HG02973 (cell line): ENCODE measurements around the gene STMP1.
"Not testable (repeated sequence)": the region's sequence is repeated elsewhere in the genome, so short reads cannot be mapped to it uniquely, and the experiment has no call there.

Source experiments
- ATAC-seq: cut with Tn5 transposase; IDR thresholded peaks from one replicate; pipeline ENCODE4 v1.9.1; 2021; ENCODE audit warnings: moderate library complexity; ENCODE audit not compliant: unreplicated experiment

The STMP1 gene

DNA sequence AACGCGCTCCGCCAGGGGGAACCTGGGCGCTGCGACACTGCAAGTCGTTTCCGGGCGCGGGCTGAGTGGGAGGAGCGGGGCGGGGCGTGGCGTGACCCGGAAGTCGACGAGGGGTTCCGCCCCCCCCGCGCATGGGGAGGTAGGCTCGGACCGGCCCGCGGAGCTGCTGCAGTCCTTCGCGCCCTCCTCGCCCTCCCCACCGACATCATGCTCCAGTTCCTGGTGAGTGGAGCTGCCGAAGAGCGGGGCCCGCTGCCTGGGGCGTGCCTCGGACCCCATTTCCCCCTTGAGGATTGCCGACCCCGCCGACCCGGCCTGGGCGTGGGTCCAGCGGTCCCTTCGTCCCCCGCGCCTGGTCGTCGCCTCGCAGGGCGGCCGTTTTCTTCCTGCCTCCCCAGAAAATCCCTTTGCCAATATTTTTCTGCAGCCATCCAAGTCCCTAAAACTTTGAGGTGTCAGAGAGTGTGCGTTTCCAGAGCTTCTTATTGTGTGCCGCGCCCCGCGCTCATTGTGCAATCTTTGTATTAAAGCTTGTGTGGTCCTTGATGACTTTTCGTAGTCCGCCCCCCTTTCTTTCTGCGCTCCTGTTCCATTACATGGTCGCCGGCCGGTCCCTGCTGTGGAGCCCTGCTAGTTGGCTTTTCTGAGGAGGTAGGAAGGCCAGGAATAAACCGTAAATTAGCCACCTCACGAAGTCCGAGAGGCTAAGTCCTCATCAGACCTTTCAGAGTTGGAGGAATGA is at the start of gene STMP1:
STMP1 (plus strand) TSS at position 142 of the 742 bp plus-strand sequence.
- peak; percentile 93 for ATAC-seq

DNA sequence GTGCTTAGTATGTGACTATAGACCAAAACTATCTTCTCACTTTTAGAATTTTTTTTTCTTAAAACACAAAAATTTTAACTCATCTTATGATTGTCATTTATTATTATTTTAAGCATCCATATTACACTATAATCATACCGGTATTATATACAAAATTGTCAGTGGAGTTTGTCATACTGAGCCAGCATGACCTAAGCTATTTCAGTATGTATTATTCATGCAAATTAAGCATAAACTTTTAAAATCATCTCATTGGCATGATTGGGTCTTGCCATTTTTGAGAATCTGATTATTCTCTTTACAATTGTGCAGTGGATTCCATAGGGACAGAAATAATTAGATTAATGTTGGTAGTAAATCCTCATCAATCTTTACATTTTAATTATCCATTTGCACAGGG is 46.2 kb upstream of the STMP1 start:
- ATAC-seq, result no peak

DNA sequence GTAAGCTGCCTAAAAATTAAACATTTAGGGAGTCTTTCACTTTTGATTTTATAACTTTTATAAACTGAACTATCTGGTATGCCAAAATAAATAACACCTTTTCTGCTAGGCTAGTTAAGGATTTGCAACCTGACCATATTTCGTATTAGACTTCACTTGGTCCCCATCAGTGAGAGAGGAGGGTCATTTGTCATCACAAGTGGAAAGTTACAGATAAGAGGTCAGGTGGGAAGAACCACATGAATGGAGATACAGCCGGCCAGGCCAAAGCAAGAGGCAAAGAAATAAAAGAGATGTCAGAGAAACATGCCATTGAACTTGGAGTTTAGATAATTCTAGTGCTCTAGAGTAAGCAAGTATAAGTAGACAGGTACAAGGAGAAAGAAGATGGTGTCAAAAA is 44.5 kb upstream of the STMP1 start:
- no peak for ATAC-seq

DNA sequence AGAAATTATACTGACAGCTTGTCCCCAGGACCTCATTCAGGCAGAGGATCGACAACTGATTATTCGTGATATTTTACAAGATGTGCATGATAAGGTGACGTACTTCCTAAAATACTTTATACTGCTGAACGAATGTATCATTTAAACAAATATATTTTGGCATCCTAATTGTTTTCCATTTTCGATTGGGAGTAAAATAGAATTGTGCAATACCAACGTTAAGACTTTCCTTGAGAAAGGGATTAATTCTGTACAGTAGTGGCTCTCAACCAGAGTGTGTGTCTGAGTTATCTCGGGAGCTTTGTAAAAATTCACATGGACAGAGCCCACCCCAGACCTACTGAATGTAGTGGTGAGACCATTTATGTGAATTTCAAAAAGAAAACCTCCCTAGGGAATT is 43.8 kb upstream of the STMP1 start:
- no peak for ATAC-seq

DNA sequence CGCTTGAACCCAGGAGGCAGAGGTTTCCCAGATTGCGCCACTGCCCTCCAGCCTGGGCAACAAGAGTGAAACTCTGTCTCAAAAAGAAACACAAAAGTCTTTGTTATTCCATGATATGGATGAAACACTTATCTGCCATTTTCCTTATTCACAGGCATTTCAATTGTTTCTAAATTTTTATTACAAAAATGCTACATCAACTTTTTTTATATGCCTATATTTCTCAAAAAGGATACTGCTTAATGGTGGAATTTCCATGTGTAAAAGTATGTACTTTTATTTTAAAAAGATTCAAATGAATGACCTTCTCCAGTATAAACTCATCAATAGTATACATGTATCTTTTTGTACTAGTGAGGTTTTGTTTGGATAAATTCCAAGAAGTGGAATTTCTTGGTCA is 41.9 kb upstream of the STMP1 start:
- ATAC-seq, result no peak

DNA sequence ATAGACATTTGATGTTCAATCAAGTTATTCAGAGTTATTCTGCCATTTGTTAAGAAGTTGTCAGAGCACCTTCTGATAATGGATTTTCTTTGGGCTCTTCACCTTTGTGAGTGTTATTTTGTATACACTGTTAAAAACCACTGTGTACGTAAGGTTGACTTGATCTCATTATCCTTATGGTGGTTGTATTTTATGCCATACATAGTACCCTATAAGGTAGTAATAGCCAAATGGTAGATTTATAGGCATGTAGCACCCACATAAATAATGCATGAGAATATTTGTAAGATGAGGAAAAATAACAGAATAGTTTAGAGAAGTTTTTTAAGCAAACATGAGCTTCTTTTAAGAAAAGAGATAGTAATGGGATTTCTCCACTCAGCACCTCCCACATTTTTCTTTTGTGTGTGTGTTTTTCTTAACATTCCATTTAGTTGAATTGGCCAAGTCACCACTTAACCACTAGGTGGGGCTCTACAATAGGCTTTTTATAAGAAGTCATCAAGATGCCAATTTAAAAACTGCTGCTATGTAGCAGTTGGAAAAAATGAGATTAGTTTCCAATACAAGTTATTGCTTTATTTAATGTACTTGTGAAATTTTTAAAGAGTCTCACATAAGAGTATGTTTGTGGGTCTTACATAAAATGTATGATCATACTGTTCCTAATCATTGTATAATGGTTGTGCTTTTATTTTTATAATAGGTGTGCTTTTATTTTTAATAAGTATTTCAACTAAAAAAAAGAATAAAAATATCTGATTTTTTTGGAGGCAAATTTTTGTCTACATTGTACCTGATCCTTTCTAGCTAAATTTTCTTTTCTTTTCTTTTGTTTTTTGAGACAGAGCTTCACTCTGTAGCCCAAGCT is 41.1 kb upstream of the STMP1 start:
- ATAC-seq, result no peak

DNA sequence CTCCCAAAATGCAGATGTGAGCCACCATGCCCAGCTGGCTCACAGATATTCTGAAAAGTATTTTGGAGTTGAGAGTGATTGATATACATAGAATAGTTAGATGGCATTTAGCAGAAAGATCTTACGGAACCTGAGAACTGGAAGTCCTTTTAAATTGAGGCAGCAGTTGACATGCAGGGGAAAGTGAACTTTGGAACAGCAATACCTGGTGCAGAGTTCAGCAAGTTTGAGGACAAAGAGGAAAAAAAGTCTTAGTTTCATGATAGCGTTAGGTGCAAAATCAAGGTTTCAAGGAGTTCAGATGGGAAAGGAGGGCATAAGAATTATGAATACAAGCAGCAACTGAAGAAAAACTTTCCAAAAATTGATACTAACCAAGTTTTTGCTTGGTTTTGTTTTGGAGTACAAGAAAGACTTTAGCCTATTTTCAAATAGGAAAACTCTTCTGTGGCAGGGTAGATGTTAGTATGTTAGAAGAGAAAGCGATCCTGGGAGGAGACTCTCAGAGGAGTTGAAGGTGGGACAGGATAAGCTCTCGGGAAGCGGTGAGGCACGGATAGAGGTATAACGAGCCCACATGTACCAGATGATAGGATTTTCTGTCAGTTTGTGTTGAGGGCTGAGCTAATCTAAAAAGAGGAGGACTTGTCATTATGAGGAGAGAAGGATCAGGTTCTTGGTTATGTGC is 28.0 kb upstream of the STMP1 start:
- ATAC-seq, result no peak

DNA sequence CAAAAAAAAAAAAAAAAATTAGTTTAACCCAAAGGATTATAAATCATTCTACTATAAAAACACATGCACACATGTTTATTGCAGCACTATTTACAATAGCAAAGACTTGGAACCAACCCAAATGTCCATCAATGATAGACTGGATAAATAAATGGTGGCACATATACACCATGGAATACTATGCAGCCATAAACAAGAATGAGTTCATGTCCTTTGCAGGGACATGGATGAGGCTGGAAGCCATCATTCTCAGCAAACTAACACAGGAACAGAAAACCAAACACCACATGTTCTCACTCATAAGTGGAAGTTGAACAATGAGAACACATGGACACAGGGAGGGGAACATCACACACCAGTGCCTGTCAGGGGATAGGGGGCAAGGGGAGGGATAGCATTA is 22.6 kb upstream of the STMP1 start:
- ATAC-seq, result not testable (repeated sequence)

DNA sequence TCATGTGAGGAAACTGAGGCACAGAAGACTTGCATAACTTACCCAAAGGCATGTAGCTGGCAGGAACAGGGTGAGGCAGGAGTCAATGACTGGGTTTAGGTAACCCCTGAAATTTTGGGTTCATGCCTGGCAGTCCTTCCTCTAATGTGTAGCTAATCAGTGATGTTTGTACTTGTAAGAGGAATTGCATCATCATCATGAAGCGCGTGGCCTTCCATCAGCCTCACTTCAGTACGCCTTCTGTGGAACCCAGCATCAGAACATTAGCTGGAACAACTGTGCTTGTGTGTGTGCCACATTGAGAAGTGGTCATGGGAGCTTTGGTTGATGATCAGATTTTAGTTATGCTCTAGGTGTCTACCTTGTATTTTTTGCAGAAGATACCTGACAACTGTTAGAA is 18.2 kb upstream of the STMP1 start:
- no peak for ATAC-seq

DNA sequence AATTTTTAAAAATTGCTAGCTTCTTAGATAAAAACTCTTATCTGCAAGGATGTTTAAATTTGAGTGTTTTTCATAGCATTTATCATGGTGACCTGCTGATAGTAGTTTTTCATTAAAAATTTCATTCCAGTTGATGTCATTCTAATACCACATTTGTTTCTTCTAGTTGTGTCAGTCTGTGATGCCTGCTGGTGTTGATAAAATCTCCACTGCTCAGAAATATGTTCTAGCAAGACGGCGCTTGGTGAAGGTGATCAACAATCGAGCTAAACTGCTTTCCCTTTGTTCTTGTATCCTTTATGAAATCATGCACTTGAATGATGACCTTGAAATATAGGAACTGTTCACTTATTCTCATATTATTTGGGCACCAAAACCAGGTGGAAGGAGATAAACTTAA is 17.6 kb upstream of the STMP1 start:
- no peak for ATAC-seq

DNA sequence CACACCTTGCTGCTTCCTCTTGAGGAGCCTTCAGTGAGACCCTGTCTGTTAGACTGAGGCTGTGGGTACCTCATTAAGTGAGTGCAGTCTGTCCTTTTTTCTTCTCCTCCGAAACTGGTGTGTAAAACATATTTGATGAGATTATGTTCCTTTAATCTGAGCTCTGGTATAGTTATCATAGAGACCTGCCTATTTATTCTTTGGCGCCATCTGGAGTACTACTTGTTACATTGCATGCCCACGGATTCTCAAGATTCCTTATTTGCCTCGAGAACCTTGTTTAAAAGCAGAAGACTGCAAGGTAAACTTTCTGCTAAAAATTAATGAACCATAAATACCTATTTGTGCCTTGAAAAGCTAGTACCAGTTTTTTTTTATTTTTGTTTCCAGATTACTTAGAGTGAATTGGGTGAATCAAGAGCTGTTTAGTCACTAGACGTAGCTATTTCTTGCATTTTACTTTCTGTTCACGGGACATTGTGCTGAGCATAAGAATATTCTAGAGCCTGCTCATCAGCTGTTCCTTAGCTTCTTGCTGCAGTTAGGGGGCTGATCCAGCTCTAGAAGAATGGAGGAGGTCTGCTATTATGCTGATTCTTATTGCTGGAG is 16.9 kb upstream of the STMP1 start:
- ATAC-seq, result no peak

DNA sequence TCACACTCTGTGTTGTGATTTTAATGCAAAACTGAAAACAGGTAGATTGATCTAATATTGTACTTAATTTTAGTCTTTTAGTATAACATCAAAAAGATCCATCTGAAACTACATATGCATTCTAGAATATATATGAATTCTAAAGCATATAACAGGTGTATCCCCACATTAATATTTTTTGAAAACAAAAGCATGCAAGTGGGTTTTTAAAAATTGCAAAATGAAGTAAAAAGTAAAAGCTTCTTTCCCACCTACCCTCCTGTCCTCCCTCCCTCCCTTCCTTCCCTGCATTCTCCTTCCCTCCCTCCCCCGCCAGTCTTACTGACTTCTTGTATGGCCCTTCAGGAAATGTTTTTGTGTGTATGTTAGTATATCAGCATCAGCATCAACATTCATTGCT is 14.6 kb upstream of the STMP1 start:
- no peak for ATAC-seq

DNA sequence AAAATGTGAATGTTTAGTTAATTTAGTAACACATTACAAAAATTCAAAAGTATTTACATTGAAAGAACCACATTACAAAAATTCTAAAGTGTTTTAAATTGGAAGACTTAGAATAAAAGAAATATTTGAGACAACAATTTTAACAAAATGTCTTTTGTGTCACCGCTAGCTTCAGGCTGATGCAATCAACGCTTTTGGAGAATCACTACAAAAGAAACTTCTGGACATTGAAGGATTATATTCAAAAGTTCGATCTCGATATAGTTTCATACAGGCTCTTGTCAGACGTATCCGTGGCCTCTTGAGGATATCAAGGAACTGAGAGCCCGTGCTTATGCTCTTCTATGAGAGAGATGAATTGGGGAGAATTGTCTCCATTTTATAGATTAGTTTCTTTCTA is 14.1 kb upstream of the STMP1 start:
- ATAC-seq, result no peak

DNA sequence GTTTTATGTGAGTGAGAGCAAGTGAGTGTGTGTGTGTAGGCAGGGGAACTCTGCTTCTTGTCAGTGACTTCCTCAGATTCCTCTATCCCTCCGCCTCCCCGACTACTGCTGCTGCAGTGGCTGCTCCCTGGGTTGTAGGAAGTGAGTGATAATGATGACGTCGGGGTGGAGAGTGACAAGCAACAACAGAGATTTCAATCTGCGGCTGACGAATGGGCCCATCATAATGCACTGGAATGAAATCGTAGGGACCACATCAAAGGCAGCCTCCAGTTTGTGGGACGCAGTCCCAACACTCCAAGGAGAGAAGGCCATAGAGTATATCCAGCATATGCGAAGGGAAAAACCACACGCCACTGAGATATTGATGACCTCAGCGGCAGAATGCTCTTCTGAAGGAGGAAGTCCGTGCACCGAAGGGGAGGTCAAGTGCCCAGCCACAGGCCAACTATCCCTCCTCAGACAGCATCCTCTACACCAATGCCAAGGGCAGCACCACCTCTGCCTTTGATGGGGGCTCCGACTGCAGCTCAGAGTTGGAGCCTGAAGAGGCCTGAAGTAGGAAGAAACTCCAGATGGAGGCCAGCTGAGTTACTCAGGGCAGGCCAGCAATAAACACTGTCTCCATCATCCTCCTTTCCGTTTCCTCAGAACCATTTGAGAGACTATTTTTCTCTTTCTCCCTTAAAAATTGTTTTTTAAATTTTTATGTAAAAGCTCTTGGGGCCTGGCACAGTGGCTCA is 11.3 kb upstream of the STMP1 start:
- ATAC-seq, result no peak

DNA sequence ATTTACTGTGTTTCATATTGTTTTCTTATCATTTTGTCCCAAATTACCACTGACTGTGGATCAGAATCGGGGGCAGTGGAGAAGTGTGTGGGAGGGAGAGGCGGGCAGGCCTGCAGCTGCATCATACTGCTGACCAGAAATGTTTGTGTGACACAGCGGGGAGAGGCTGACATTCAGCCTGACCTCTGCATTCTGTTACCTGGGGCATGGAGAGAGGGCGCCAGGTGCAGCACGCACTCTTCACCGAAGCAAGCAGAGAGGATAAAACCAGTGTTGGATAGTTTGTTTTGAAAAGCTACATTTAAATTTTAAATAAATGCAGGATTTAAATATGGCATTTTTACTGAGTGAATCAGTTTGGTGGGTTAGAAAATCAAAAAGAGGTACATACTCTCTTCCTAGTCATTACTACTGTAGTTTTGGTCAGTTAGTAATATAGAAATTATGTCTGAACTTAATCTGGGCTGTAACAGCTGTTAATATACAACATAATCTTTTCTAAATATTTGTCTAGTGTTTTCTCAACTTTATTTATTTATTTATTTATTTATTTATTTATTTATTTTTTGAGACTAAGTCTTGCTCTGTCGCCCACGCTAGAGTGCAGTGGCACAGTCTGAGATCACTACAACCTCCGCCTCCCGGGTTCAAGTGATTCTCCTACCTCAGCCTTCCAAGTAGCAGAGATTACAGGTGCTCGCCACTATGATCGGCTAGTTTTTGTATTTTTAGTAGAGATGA is 8.8 kb upstream of the STMP1 start:
- no peak for ATAC-seq

DNA sequence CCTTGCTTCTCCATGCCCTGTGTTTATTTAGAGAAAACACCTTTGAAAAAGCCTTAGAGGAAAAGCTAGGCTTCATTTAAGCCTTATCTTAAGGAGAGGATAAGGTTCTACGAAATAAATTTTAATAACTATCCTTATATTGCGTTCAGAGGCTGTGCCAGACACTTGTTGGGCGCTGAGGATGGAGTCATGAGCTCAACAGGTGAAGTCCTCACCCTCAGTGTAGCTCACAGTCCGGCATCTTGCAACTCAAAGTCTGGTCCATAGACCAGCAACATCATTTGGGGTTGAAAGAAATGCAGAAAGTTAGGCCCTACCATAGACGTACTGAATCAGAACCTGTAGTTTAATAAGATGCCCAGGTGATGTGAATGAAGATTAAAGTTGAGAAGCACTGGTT is 3.8 kb upstream of the STMP1 start:
- no peak for ATAC-seq

DNA sequence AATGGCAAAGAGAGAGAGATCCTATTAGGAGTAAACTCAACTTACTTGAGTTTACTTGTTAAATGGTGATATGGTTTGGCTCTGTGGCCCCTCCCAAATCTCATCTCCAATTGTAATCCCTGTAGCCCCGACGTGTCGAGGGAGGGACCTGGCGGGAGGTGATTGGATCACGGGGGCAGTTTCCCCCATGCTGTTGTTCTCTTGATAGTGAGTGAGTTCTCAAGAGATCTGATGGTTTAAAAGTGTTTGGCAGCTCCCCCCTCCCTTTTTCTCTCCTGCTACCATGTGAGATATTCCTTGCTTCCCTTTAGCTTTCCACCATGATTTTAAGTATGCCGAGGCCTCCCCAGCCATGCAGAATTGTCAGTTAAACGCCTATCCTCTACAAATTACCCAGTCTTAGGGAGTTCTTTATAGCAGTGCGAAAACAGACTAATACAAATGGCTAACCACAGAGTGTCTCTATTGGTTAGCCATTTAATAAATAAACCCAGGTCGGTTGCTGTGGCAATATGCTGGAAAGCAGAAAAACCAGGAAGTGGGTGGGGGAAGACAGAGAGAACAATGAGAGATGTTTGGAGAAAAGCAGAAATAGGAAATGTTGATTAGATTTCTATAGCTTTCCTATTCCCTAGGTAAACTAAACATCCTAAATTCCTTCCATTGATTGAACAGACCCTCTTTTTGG is 3.0 kb upstream of the STMP1 start:
- no peak for ATAC-seq

DNA sequence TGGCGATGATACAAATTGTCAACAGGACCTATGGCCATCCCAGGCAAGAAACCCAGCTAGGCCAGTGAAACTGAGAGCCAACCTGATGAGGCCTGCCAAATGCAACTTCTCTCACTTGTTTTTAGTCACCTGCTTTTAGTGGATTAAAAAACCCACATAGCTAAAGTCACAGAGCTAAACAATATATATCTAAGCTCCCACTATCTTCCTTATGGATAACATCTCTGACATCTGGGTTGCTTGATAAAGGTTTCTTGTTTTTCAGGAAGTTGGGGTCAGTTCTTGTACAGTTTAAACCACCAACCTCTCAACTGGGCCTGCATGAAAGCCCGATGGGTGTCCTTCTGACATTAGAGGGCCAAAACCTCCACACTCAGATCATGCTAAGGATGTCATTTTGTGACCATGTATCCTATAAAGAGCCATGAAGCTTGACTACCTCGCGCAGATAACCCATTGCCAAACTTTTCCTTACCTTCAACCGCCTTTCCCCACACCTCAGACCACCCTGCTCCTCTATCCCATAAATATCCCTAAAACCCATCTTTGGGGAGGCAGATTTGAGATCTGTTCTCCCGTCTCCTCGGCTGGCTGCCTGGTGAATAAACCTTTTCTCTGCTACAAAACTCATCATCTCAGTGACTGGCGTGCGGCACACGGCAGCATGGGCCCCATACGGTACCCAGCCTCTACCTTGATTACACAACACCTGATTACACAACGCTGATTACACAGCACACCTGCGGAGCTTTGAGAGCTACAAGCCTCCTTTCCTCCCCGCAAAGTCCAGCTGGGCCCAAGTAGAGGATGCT is 797 bp upstream of the STMP1 start:
- no peak for ATAC-seq

DNA sequence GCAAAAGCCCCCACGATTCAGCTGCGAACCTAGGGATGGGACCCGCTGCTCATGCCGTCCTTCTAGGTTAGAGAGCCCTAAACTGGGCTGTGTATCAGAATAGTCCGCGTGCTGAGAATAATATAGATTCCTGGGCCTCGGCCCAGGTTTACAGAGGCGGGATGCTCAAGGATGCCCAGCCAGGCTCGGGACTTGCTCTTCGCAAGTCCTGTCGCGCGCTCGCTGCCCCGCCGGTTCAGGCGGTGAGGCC is 266 bp upstream of the STMP1 start:
- ATAC-seq, result no peak
